GM12878 (cell line): ENCODE results near the gene ANKS1A. TPM values are rescaled to one million over a fixed set of nuclear protein-coding genes. Genes with fewer than 3 reads are reported as not detected.

ENCODE experiments used
- ATAC-seq: fragments of 200-7000 bp; cut with Tn5 transposase; 3 replicates; pipeline ENCODE4 v1.9.1; 2020; ENCODE audit warnings: mild to moderate bottlenecking, moderate library complexity
- BruUV-seq: library from RNA; stranded (reverse); fragments of 400-500 nt; replicated peaks from 2 replicates; lab custom pipeline; 2021; lab: Mats Ljungman, UMichigan
- CTCF ChIA-PET: fragments of 300-600 bp; sonication (Branson Sonifier 250); formaldehyde crosslinking; extraction: SDS; loops from one replicate; lab custom pipeline; 2021; ENCODE audit warnings: inconsistent platforms; lab: Yijun Ruan, JAX
- POLR2A ChIA-PET: fragments of 350-600 bp; formaldehyde crosslinking; extraction: SDS; loops from one replicate; lab custom pipeline; 2021; ENCODE audit warnings: inconsistent platforms; lab: Charles Lee
- RAD21 ChIA-PET: fragments of 300-600 bp; sonication (Branson Sonifier 250); formaldehyde crosslinking; loops from one replicate; lab custom pipeline; 2023; ENCODE audit warnings: antibody characterized with exemption; ENCODE audit not compliant: unreplicated experiment; lab: Charles Lee
- SMC1A ChIA-PET: fragments of 300-600 bp; sonication (Branson Sonifier 250); formaldehyde crosslinking; loops from one replicate; lab custom pipeline; 2023; ENCODE audit not compliant: unreplicated experiment, uncharacterized antibody; lab: Charles Lee
- DNase-seq: peaks from one replicate; pipeline ENCODE4 v3.0.0-alpha.2; 2011; ENCODE audit warnings: low read depth, low spot score
- FAIRE-seq: peaks from 3 replicates; lab custom pipeline; 2011; peaks lifted over from hg19 to GRCh38; lab: Jason Lieb, UNC
- H2AFZ ChIP-seq: 2 replicates; pipeline ENCODE4 v1.6.0; 2011; ENCODE audit warnings: low read depth, low read length, control low read depth; ENCODE audit not compliant: control insufficient read depth
- H3K27ac ChIP-seq: 2 replicates; pipeline ENCODE4 v1.5.1; 2011; ENCODE audit warnings: control low read depth; ENCODE audit not compliant: control insufficient read depth, insufficient read depth
- H3K27me3 ChIP-seq, 2 experiments: replicated peaks in 1 of 2; 2 replicates each; pipeline versions ENCODE4 v1.6.0 to v1.6.1; 2011; ENCODE audit warnings: low read length in 1 of 2; ENCODE audit not compliant: control insufficient read depth in 2 of 2, insufficient read depth in 2 of 2
- H3K36me3 ChIP-seq, 2 experiments: 2 replicates each; pipeline ENCODE4 v1.5.1; 2011; ENCODE audit warnings: low read length in 1 of 2; ENCODE audit not compliant: control insufficient read depth in 2 of 2, insufficient read depth in 2 of 2
- H3K4me1 ChIP-seq: 2 replicates; pipeline ENCODE4 v1.6.1; 2011; ENCODE audit warnings: mild to moderate bottlenecking, low read length, moderate library complexity, mixed read lengths; ENCODE audit not compliant: control insufficient read depth, insufficient read depth
- H3K4me2 ChIP-seq: 2 replicates; pipeline ENCODE4 v1.6.0; 2011; ENCODE audit warnings: control low read depth; ENCODE audit not compliant: control insufficient read depth, insufficient read depth
- H3K4me3 ChIP-seq: fragments of 200-600 bp; sonication (generic); 2 replicates; pipeline ENCODE4 v1.5.1; 2016
- H3K79me2 ChIP-seq: 2 replicates; pipeline ENCODE4 v1.6.0; 2011; ENCODE audit warnings: low read length; ENCODE audit not compliant: control insufficient read depth, insufficient read depth
- H3K9ac ChIP-seq: 2 replicates; pipeline ENCODE4 v1.8.0; 2011; ENCODE audit warnings: low read length, control low read depth, mixed read lengths; ENCODE audit not compliant: control insufficient read depth, insufficient read depth
- H3K9me3 ChIP-seq: replicated peaks from 3 replicates; pipeline ENCODE4 v1.5.1; 2011; ENCODE audit warnings: mild to moderate bottlenecking, low read length; ENCODE audit not compliant: control insufficient read depth, insufficient read depth
- H4K20me1 ChIP-seq: 2 replicates; pipeline ENCODE4 v1.6.0; 2011; ENCODE audit not compliant: control insufficient read depth, insufficient read depth
- DPF2 ChIP-seq: fragments of 450-650 bp; IDR thresholded peaks from 2 replicates; pipeline ENCODE4 v1.6.1; 2017; ENCODE audit warnings: mild to moderate bottlenecking
- EP300 ChIP-seq, 2 experiments: fragments of 150-350 bp in 1 of 2; IDR thresholded peaks; 2 replicates each; pipeline ENCODE4 v1.6.1; 2011 to 2012; ENCODE audit warnings: low read depth in 2 of 2, low read length in 2 of 2, borderline replicate concordance in 1 of 2, improper control_type of control experiment in 1 of 2, inconsistent platforms in 1 of 2; ENCODE audit not compliant: control insufficient read depth in 1 of 2
- HCFC1 ChIP-seq: fragments of 150-350 bp; IDR thresholded peaks from 2 replicates; pipeline ENCODE4 v1.6.1; 2014; ENCODE audit warnings: low read length
- HDAC2 ChIP-seq: fragments of 200-600 bp; sonication (generic); IDR thresholded peaks from 2 replicates; pipeline ENCODE4 v1.6.1; 2017
- RELB ChIP-seq: fragments of 450-650 bp; IDR thresholded peaks from 2 replicates; pipeline ENCODE4 v1.6.1; 2017; ENCODE audit warnings: low read depth, mild to moderate bottlenecking, moderate library complexity
- SREBF1 ChIP-seq: IDR thresholded peaks from 2 replicates; pipeline ENCODE4 v1.6.1; 2012; ENCODE audit warnings: mild to moderate bottlenecking, low read length
- TARDBP ChIP-seq: IDR thresholded peaks from 2 replicates; pipeline ENCODE4 v1.6.1; 2016; ENCODE audit warnings: borderline replicate concordance
- ZSCAN29 ChIP-seq: fragments of 450-650 bp; IDR thresholded peaks from 2 replicates; pipeline ENCODE4 v1.6.1; 2017; ENCODE audit warnings: mild to moderate bottlenecking, moderate library complexity
- WGBS: methylation state at CpG from one replicate; pipeline ENCODE4 v1.1.6; 2016; ENCODE audit warnings: low lambda C conversion rate; ENCODE audit not compliant: insufficient replicate concordance, insufficient coverage; ENCODE audit errors: missing lambda C conversion rate; 5-methylcytosine and 5-hydroxymethylcytosine counted together
- in situ Hi-C: fragments of 300-500 bp; cut with MboI; formaldehyde crosslinking; loops from 9 replicates; pipeline ENCODE4 v1.14.3; 2018; ENCODE audit warnings: mixed read lengths
- intact Hi-C: fragments of 100-400 bp; cut with micrococcal nuclease; formaldehyde crosslinking; loops from one replicate; pipeline ENCODE4 v1.14.2; 2022; ENCODE audit not compliant: unreplicated experiment
- polyA plus RNA-seq, 11 experiments: library from polyadenylated mRNA; depleted of rRNA in 4 of 11; unstranded in 6 of 11; stranded (reverse) in 5 of 11; fragments of >200 nt; fragmentation: Nextera tagmentation in 4 of 11; fragmentation: Illumina TruSeq in 1 of 11; extraction: Ambion mirVana in 4 of 11; extraction: Trizol in 1 of 11; gene quantifications; 1 replicate in 1 of 11; 2 replicates in 10 of 11; pipeline versions ENCODE4 v1.2.1 to v1.2.3, GENCODE V29; 2011 to 2016; ENCODE audit warnings: inconsistent platforms in 2 of 11, missing spikeins in 2 of 11, low read depth in 1 of 11
- total RNA-seq, 4 experiments: library from RNA; depleted of rRNA in 3 of 4; stranded (reverse); fragments of >200 nt in 3 of 4; fragmentation: Illumina TruSeq in 1 of 4; extraction: Trizol in 1 of 4; gene quantifications; 2 replicates each; pipeline versions ENCODE4 v1.2.1 to v1.2.3, GENCODE V29; 2013 to 2021
- TF ChIP-seq, protein P1 (sequence below): fragments of 150-350 bp; IDR thresholded peaks from 2 replicates; pipeline ENCODE4 v1.6.1; 2014; ENCODE audit warnings: mild to moderate bottlenecking, low read depth, low read length
- TF ChIP-seq, protein P2 (sequence below): IDR thresholded peaks from 2 replicates; pipeline ENCODE4 v1.6.1; 2012; ENCODE audit warnings: mild to moderate bottlenecking, low read depth, low read length

The ANKS1A gene
- total and polyA plus RNA-seq, 10 of the 15 experiments (the other 5 are each of a cell fraction or from before 2014, with no cell fraction given) = 0.60 to 7.0 (median 3.0) TPM

DNA sequence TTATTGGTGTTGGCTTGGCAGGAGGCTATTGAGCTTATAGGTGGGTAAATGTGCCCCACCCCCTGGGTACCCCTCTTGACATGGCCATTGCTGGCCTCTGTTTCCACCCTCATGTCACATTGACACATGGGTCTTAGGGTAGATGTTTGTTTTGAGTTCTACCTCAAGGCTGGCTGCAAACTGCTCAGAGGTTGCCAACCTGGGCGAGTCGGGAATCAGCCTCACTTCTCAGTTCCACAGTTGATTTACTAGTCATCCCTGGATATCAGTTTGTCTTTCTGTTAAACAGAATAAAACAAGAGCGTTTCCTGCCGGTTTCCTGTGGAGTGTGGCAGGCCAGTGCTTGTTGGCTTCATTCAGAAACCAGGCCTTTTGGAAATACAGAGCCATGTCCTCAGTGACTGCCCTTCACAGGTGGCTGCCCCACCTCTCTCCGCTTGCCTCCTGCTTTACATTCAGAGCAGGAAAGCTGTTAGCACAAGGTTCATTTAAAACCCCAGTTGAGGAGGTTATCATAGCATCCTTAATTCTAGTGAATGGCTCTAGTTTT lies 146.5 kb downstream of the ANKS1A start:
- no peaks in the 10 kb centered on the region for H3K36me3 ChIP-seq
- H3K4me3 ChIP-seq = no peak overlapping the region
- ChIA-PET CTCF (no interaction called here), RAD21 (no interaction called here), POLR2A (no interaction called here), SMC1A (no interaction called here)
- TF ChIP-seq SREBF1 (no peak), ZSCAN29 (no peak)
- no peak overlapping the region for H3K4me2 ChIP-seq
- intact Hi-C loops (no loop called here), in situ Hi-C loops (no loop called here)
- BruUV-seq = no TSS peak
- H3K27me3 ChIP-seq = no peaks in the 10 kb centered on the region
- no peak overlapping the region for H2AFZ ChIP-seq
- 64% methylated on average over 5 of the region's 5 CpGs for WGBS
- FAIRE-seq (no peak), ATAC-seq (no peak), DNase-seq (no peak)
- peaks cover 16% of the 10 kb centered on the region for H3K4me1 ChIP-seq
- no peak overlapping the region for H3K9ac ChIP-seq
- no peaks in the 10 kb centered on the region for H3K9me3 ChIP-seq
- H3K27ac ChIP-seq = no peak overlapping the region
- no peaks in the 10 kb centered on the region for H3K79me2 ChIP-seq
- no peaks in the 10 kb centered on the region for H4K20me1 ChIP-seq

- Histone ChIP-seq H3K4me1 (peaks cover 16% of the 10 kb centered on the region), H4K20me1 (no peaks in the 10 kb centered on the region), H3K36me3 (no peaks in the 10 kb centered on the region), H3K9me3 (no peaks in the 10 kb centered on the region), H3K79me2 (no peaks in the 10 kb centered on the region), H3K27ac (no peak overlapping the region), H3K4me2 (no peak overlapping the region), H3K4me3 (no peak overlapping the region), H2AFZ (no peak overlapping the region), H3K27me3 (no peaks in the 10 kb centered on the region), H3K9ac (no peak overlapping the region)
- WGBS = 50% methylated on average over 7 of the region's 7 CpGs
- SMC1A ChIA-PET = no interaction called here
- no TSS peak for BruUV-seq
- in situ Hi-C loops (no loop called here), intact Hi-C loops (no loop called here)
- POLR2A ChIA-PET = no interaction called here
- ATAC-seq = no peak
- RAD21 ChIA-PET = no interaction called here
- FAIRE-seq = peak; percentile 65
- no peak for DNase-seq
- CTCF ChIA-PET = no interaction called here
- TF ChIP-seq HDAC2 (no peak), RELB (no peak), HCFC1 (no peak), DPF2 (no peak), TARDBP (no peak), EP300 (IDR thresholded peaks at IDR 0.05; ENCODE audit: borderline replicate concordance in 1 of 2, control insufficient read depth in 1 of 2, low read depth in 2 of 2, low read length in 2 of 2) (no peak)
- TF ChIP-seq, protein P1, sequence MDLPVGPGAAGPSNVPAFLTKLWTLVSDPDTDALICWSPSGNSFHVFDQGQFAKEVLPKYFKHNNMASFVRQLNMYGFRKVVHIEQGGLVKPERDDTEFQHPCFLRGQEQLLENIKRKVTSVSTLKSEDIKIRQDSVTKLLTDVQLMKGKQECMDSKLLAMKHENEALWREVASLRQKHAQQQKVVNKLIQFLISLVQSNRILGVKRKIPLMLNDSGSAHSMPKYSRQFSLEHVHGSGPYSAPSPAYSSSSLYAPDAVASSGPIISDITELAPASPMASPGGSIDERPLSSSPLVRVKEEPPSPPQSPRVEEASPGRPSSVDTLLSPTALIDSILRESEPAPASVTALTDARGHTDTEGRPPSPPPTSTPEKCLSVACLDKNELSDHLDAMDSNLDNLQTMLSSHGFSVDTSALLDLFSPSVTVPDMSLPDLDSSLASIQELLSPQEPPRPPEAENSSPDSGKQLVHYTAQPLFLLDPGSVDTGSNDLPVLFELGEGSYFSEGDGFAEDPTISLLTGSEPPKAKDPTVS = no peak
- TF ChIP-seq, protein P2, sequence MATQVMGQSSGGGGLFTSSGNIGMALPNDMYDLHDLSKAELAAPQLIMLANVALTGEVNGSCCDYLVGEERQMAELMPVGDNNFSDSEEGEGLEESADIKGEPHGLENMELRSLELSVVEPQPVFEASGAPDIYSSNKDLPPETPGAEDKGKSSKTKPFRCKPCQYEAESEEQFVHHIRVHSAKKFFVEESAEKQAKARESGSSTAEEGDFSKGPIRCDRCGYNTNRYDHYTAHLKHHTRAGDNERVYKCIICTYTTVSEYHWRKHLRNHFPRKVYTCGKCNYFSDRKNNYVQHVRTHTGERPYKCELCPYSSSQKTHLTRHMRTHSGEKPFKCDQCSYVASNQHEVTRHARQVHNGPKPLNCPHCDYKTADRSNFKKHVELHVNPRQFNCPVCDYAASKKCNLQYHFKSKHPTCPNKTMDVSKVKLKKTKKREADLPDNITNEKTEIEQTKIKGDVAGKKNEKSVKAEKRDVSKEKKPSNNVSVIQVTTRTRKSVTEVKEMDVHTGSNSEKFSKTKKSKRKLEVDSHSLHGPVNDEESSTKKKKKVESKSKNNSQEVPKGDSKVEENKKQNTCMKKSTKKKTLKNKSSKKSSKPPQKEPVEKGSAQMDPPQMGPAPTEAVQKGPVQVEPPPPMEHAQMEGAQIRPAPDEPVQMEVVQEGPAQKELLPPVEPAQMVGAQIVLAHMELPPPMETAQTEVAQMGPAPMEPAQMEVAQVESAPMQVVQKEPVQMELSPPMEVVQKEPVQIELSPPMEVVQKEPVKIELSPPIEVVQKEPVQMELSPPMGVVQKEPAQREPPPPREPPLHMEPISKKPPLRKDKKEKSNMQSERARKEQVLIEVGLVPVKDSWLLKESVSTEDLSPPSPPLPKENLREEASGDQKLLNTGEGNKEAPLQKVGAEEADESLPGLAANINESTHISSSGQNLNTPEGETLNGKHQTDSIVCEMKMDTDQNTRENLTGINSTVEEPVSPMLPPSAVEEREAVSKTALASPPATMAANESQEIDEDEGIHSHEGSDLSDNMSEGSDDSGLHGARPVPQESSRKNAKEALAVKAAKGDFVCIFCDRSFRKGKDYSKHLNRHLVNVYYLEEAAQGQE = no peak
These were observed 147.2 kb downstream of the ANKS1A start for GRCh38 chr6:35036059-35036827.
